ENCODE data around the gene THAP5. TPM values are rescaled to one million over a fixed set of nuclear protein-coding genes. Genes with fewer than 3 reads are reported as not detected.
"Not testable (repeated sequence)": the region's sequence is repeated elsewhere in the genome, so short reads cannot be mapped to it uniquely, and the experiment has no call there.

Gene THAP5
- polyA plus RNA-seq, 6 donors from 2014 or later, result 15.4 to 39.5 (median 27.4) TPM

GRCh38 chr7:108538685-108539084 is 30.8 kb downstream of the THAP5 start:
- not testable (repeated sequence) for H3K9me3 Mint-ChIP-seq; DNase-seq; H3K36me3 Mint-ChIP-seq; H3K27ac Mint-ChIP-seq; H3K4me3 Mint-ChIP-seq; H3K27me3 Mint-ChIP-seq; ATAC-seq (ENCODE audit: low read depth in 2 of 2)
- H3K4me1 Mint-ChIP-seq, result peaks cover 15 to 20% (median 16%) of the 10 kb centered on the region in 3 donors

GRCh38 chr7:108538236-108538635 is 31.3 kb downstream of the THAP5 start:
- peak in 1 of 2 donors; percentile 46 for ATAC-seq (ENCODE audit: low read depth in 2 of 2)
- H3K27me3 Mint-ChIP-seq, H3K4me3 Mint-ChIP-seq, DNase-seq, H3K36me3 Mint-ChIP-seq, H3K9me3 Mint-ChIP-seq: not testable (repeated sequence)
- Mint-ChIP-seq H3K27ac (peak overlapping the region in 2 of 6 donors; percentile 12 to 65), H3K4me1 (peaks cover 15 to 20% (median 16%) of the 10 kb centered on the region in 3 donors)

DNA sequence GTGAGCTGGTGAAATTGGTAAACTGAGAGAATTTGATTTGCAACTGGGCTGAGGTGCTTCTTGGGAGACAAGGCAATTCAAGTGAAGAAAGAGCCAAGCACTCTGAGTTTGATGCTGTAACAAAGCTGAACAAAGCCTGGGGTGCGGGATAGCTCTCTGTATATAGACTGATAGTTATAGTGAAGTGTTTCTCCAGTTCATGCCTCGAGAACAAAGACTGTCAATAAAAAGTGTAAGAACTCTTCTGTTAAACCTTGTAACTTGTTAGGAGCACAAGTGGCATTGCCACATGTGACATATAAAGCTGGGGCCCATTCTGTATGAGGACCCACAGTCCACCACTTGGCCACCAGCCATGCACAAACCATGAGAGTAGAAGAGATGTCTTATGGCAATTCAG is 32.3 kb downstream of the THAP5 start:
- no peak for DNase-seq
- Mint-ChIP-seq H3K27ac (peak overlapping the region in 2 of 6 donors; percentile 34 to 59), H3K27me3 (no peaks in the 10 kb centered on the region), H3K9me3 (peaks cover 0 to 8% (median 3%) of the 10 kb centered on the region in 7 donors), H3K4me3 (no peak overlapping the region), H3K36me3 (no peaks in the 10 kb centered on the region), H3K4me1 (peaks cover 15 to 20% (median 16%) of the 10 kb centered on the region in 3 donors)
- ATAC-seq (ENCODE audit: low read depth in 2 of 2), result no peak

DNA sequence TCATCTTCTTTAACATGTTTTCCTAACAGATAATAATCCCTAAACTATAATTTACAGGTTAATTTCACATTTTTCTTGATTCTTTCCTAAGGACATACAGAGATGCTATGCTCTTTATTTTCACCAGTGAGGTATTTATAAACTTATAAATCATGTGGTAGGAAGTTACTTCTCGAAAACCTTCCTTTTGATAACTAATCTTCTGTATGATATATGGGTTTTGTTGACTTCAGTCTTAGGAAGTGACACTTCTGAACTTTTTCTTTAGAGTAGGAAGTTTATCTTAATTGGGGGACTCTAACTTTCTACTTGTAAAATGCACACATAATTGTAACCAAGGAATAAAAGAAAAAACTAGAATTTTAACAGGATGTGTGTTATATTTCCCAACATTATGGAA is 33.8 kb downstream of the THAP5 start:
- Mint-ChIP-seq H3K9me3 (peaks cover 0 to 8% (median 3%) of the 10 kb centered on the region in 7 donors), H3K36me3 (no peaks in the 10 kb centered on the region), H3K27me3 (no peaks in the 10 kb centered on the region), H3K4me3 (peak overlapping the region in 1 of 8 donors; percentile 29), H3K4me1 (peaks cover 15 to 20% (median 16%) of the 10 kb centered on the region in 3 donors), H3K27ac (peak overlapping the region in 5 of 6 donors; percentile 25 to 83 (median 56))
- DNase-seq, result no peak
- peak; percentile 33 to 37 for ATAC-seq (ENCODE audit: low read depth in 2 of 2)

- H3K4me3 Mint-ChIP-seq, result peak overlapping the region in 1 of 8 donors; percentile 29
- ATAC-seq (ENCODE audit: low read depth in 2 of 2) (no peak), DNase-seq (no peak)
- peak overlapping the region in 5 of 6 donors; percentile 25 to 83 (median 56) for H3K27ac Mint-ChIP-seq
- no peaks in the 10 kb centered on the region for H3K36me3 Mint-ChIP-seq
- H3K27me3 Mint-ChIP-seq, result no peaks in the 10 kb centered on the region
- peaks cover 0 to 8% (median 3%) of the 10 kb centered on the region in 7 donors for H3K9me3 Mint-ChIP-seq
- H3K4me1 Mint-ChIP-seq, result peaks cover 15 to 20% (median 16%) of the 10 kb centered on the region in 3 donors
Measured at GRCh38 chr7:108535257-108535656, 34.2 kb downstream of the THAP5 start.

- Mint-ChIP-seq H3K27ac (no peak overlapping the region), H3K27me3 (no peaks in the 10 kb centered on the region), H3K36me3 (no peaks in the 10 kb centered on the region), H3K4me1 (peaks cover 15 to 19% (median 16%) of the 10 kb centered on the region in 3 donors), H3K9me3 (peaks cover 0 to 8% (median 3%) of the 10 kb centered on the region in 7 donors), H3K4me3 (no peak overlapping the region)
- no peak for ATAC-seq (ENCODE audit: low read depth in 2 of 2)
- DNase-seq, result no peak
Measured at GRCh38 chr7:108533712-108534111, 35.8 kb downstream of the THAP5 start.

DNA sequence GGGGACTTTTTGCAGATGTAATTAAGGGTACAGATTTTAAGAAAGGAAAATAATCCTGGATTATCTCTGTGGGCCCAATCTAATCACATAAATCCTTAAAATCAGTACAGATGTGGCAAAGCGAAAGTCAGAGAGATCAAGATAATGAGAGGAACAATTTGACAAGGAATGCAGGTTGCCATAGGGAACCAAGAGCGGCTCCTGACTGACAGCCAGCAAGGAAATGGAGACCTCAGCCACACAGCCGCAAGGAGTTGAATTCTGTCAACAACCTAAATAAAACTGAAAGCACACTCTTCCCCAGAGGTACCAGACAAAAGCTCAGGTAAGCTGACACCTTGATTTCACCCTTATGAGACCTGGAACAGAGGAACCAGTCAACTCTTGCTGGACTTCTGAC is 40.2 kb downstream of the THAP5 start:
- Mint-ChIP-seq H3K4me1 (peaks cover 8 to 19% (median 8%) of the 10 kb centered on the region in 3 donors), H3K36me3 (peaks cover 0 to under 1% of the 10 kb centered on the region in 2 donors), H3K4me3 (no peak overlapping the region), H3K9me3 (no peaks in the 10 kb centered on the region), H3K27ac (peak overlapping the region in 2 of 6 donors; percentile 8 to 34), H3K27me3 (no peaks in the 10 kb centered on the region)
- DNase-seq (no peak), ATAC-seq (ENCODE audit: low read depth in 2 of 2) (no peak)

DNA sequence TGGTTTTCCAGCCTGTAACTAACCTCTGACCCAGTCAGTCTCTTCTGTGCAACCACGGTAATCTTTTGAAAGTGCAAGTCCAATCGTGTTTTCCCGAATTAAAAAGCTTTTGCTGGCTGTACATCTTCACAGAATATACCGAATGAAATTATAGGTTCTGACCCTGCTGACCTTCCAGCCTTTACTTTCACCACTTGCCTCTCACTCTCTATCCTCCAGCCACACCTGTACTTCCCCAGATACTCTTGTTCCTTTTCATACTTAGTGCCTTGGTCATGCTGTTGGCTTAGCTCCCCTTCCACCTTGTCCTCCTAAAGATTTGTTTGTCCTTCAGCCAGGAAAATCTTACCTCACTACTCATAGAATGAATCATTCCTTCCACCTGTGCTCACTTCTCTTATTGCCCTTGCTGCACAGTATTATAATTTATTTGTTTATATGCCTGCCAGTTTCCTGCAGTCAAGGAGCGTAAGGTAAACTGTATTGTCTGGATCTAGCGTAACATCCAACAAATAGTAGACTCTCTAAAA is 41.3 kb downstream of the THAP5 start:
- peak overlapping the region in 5 of 6 donors; percentile 51 to 100 (median 60) for H3K27ac Mint-ChIP-seq
- H3K36me3 Mint-ChIP-seq, result peaks cover 6 to 9% of the 10 kb centered on the region in 2 donors
- no peaks in the 10 kb centered on the region for H3K9me3 Mint-ChIP-seq
- H3K27me3 Mint-ChIP-seq, result no peaks in the 10 kb centered on the region
- peak overlapping the region in 3 of 8 donors; percentile 23 to 89 (median 69) for H3K4me3 Mint-ChIP-seq
- DNase-seq (no peak), ATAC-seq (ENCODE audit: low read depth in 2 of 2) (no peak)
- peaks cover 18 to 29% (median 19%) of the 10 kb centered on the region in 3 donors for H3K4me1 Mint-ChIP-seq

DNA sequence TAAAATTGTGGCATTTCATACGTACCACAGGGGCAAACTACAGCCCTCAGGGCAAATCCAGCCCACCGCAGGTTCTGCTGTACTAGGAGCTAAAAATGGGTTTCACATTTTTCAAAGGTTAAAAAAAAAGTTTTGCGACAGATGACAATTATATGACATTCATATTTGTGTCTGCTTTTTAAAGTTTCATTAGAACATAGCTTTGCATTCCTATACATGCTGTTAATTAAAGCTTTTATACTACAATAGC is 42.8 kb downstream of the THAP5 start:
- Mint-ChIP-seq H3K4me3 (peak overlapping the region; percentile 89 to 100 (median 98)), H3K27ac (peak overlapping the region; percentile 98 to 100 (median 100)), H3K9me3 (no peaks in the 10 kb centered on the region), H3K27me3 (no peaks in the 10 kb centered on the region), H3K4me1 (peaks cover 28 to 44% (median 33%) of the 10 kb centered on the region in 3 donors), H3K36me3 (peaks cover 6 to 9% of the 10 kb centered on the region in 2 donors)
- no peak for DNase-seq
- ATAC-seq (ENCODE audit: low read depth in 2 of 2), result no peak

DNA sequence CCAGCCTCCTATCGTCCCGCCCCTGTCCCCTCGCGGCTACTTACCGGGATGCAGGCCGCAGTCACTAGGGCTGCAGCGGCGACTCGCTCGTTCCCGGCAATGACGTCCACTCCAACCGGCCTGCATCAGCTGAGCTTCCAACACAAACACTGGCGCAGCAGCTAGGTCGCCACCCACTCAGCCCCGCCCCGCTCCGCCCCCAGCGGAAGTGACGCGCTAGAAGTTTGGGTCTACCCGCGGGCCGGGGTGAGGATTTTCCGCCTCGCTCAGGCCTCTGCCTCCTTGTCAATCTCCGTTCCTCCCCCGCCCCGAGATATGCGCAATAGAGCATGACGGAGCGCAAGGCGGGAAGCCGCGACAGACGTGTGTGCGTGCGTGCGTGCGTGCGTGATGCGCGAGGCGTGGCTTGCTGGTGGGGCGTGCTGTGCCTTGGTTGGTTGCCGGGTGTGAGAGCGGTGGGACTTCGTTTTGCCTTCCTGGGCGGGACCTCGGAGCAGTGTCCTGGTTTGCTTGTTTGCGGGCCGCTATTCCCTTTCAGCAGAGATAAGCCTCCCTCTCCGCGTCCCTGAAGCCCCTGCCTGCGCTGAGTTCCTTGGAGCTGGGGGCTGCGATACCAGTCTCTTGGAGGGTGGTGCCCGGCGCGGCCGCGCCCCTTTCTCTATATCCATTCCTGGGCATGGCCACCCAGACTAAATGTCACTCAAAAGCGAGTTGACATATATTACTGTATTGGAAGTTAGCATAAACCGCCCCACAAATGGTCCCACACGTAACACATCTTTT is 43.3 kb downstream of the THAP5 start, which contains the start of gene PNPLA8:
Gene PNPLA8 (minus strand): TSS at position 151 of the 783 bp plus-strand sequence. CDS start 10,644 bp downstream, outside the sequence.
- Mint-ChIP-seq H3K27ac (peak within 1 kb of the TSS; percentile 98 to 100 (median 100)), H3K27me3 (no peaks in the 10 kb centered on the region), H3K4me3 (peak within 1 kb of the TSS; percentile 89 to 100 (median 98)), H3K4me1 (peaks cover 32 to 50% (median 38%) of the 10 kb centered on the region in 3 donors), H3K36me3 (peaks cover 11 to 13% of the 10 kb centered on the region in 2 donors), H3K9me3 (no peaks in the 10 kb centered on the region)
- ATAC-seq (ENCODE audit: low read depth in 2 of 2) (peak; percentile 85 to 86), DNase-seq (peak; percentile 100)

- H3K27me3 Mint-ChIP-seq, result no peaks in the 10 kb centered on the region
- DNase-seq (no peak), ATAC-seq (ENCODE audit: low read depth in 2 of 2) (peak; percentile 13 to 15)
- peak overlapping the region; percentile 98 to 100 (median 100) for H3K27ac Mint-ChIP-seq
- H3K9me3 Mint-ChIP-seq, result no peaks in the 10 kb centered on the region
- peaks cover 37 to 54% (median 43%) of the 10 kb centered on the region in 3 donors for H3K4me1 Mint-ChIP-seq
- H3K36me3 Mint-ChIP-seq, result peaks cover 18% of the 10 kb centered on the region in 2 donors
- peak overlapping the region; percentile 89 to 100 (median 98) for H3K4me3 Mint-ChIP-seq
Measured at GRCh38 chr7:108525327-108525984, 44.0 kb downstream of the THAP5 start.

DNA sequence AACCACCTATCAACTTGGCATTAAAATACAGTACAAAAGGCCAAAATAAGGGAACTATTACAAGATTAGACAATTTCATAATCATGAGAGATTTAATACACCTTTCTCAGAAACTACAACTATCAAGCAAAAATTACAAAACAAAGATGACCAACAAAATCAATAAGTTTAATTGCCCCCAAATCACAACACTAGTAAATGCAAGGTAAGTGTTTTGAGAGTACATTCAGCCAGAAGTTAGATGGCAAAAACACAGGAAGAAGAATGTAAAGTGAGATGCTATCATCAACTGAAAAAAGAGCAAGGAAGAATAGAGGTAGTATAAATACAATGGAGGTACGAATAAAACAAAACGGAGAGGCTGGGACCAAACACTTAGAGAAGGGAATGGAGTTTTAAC is 46.7 kb downstream of the THAP5 start:
- Mint-ChIP-seq H3K27me3 (no peaks in the 10 kb centered on the region), H3K27ac (peak overlapping the region; percentile 3 to 95 (median 57)), H3K36me3 (peaks cover 43 to 44% of the 10 kb centered on the region in 2 donors), H3K4me3 (peak overlapping the region in 5 of 8 donors; percentile 1 to 95 (median 72)), H3K9me3 (peaks cover 0 to 2% (median 0%) of the 10 kb centered on the region in 7 donors), H3K4me1 (peaks cover 52 to 73% (median 59%) of the 10 kb centered on the region in 3 donors)
- ATAC-seq (ENCODE audit: low read depth in 2 of 2) (no peak), DNase-seq (no peak)

GRCh38 chr7:108517951-108518350 is 51.6 kb downstream of the THAP5 start:
- H3K9me3 Mint-ChIP-seq, result peaks cover 0 to 2% (median 0%) of the 10 kb centered on the region in 7 donors
- H3K4me1 Mint-ChIP-seq, result peaks cover 36 to 62% (median 48%) of the 10 kb centered on the region in 3 donors
- ATAC-seq (ENCODE audit: low read depth in 2 of 2) (no peak), DNase-seq (no peak)
- no peak overlapping the region for H3K27ac Mint-ChIP-seq
- H3K4me3 Mint-ChIP-seq, result no peak overlapping the region
- peaks cover 39 to 53% of the 10 kb centered on the region in 2 donors for H3K36me3 Mint-ChIP-seq
- H3K27me3 Mint-ChIP-seq, result no peaks in the 10 kb centered on the region
